ENCODE results near the gene MTMR12.

Gene MTMR12

GRCh38 chr5:32276173-32276853 is 36.4 kb downstream of the MTMR12 start:
- in situ Hi-C loops (cut with MboI; ENCODE audit: low sequenced_read_pairs), result no loop called here

- in situ Hi-C loops (cut with MboI; ENCODE audit: low sequenced_read_pairs), result no loop called here
Measured at GRCh38 chr5:32275396-32275741, 37.4 kb downstream of the MTMR12 start.

- in situ Hi-C loops (cut with MboI; ENCODE audit: low sequenced_read_pairs), result no loop called here
Measured at GRCh38 chr5:32274548-32275395, 38.0 kb downstream of the MTMR12 start.

- in situ Hi-C loops (cut with MboI; ENCODE audit: low sequenced_read_pairs), result no loop called here
Measured at GRCh38 chr5:32273821-32274220, 38.9 kb downstream of the MTMR12 start.

- in situ Hi-C loops (cut with MboI; ENCODE audit: low sequenced_read_pairs), result no loop called here
Measured at GRCh38 chr5:32272746-32273145, 40.0 kb downstream of the MTMR12 start.

- in situ Hi-C loops (cut with MboI; ENCODE audit: low sequenced_read_pairs), result no loop called here
Measured at GRCh38 chr5:32270946-32271345, 41.8 kb downstream of the MTMR12 start.

GRCh38 chr5:32270178-32270577 is 42.6 kb downstream of the MTMR12 start:
- in situ Hi-C loops (cut with MboI; ENCODE audit: low sequenced_read_pairs), result no loop called here

GRCh38 chr5:32265902-32266301 is 46.8 kb downstream of the MTMR12 start:
- in situ Hi-C loops (cut with MboI; ENCODE audit: low sequenced_read_pairs), result no loop called here

GRCh38 chr5:32264957-32265572 is 47.7 kb downstream of the MTMR12 start:
- in situ Hi-C loops (cut with MboI; ENCODE audit: low sequenced_read_pairs), result no loop called here

- in situ Hi-C loops (cut with MboI; ENCODE audit: low sequenced_read_pairs), result no loop called here
Measured at GRCh38 chr5:32263684-32264083, 49.1 kb downstream of the MTMR12 start.

- in situ Hi-C loops (cut with MboI; ENCODE audit: low sequenced_read_pairs), result no loop called here
Measured at GRCh38 chr5:32261198-32261597, 51.5 kb downstream of the MTMR12 start.

GRCh38 chr5:32259033-32259432 is 53.7 kb downstream of the MTMR12 start:
- in situ Hi-C loops (cut with MboI; ENCODE audit: low sequenced_read_pairs), result no loop called here

GRCh38 chr5:32258424-32258823 is 54.3 kb downstream of the MTMR12 start:
- in situ Hi-C loops (cut with MboI; ENCODE audit: low sequenced_read_pairs), result no loop called here

GRCh38 chr5:32255540-32255900 is 57.2 kb downstream of the MTMR12 start:
- in situ Hi-C loops (cut with MboI; ENCODE audit: low sequenced_read_pairs), result no loop called here

GRCh38 chr5:32254881-32255539 is 57.7 kb downstream of the MTMR12 start:
- in situ Hi-C loops (cut with MboI; ENCODE audit: low sequenced_read_pairs), result no loop called here

GRCh38 chr5:32251871-32252458 is 60.8 kb downstream of the MTMR12 start:
- in situ Hi-C loops (cut with MboI; ENCODE audit: low sequenced_read_pairs), result no loop called here

GRCh38 chr5:32249668-32250067 is 63.1 kb downstream of the MTMR12 start:
- in situ Hi-C loops (cut with MboI; ENCODE audit: low sequenced_read_pairs), result no loop called here

- in situ Hi-C loops (cut with MboI; ENCODE audit: low sequenced_read_pairs), result no loop called here
Measured at GRCh38 chr5:32245742-32246141, 67.0 kb downstream of the MTMR12 start.

GRCh38 chr5:32244017-32244416 is 68.7 kb downstream of the MTMR12 start:
- in situ Hi-C loops (cut with MboI; ENCODE audit: low sequenced_read_pairs), result no loop called here

- in situ Hi-C loops (cut with MboI; ENCODE audit: low sequenced_read_pairs), result no loop called here
Measured at GRCh38 chr5:32241034-32241783, 71.5 kb downstream of the MTMR12 start.

Measured in hTERT RPE-1 (cell line).